Measurements from ENCODE around the gene SIN3B. TPM values are rescaled to one million over a fixed set of nuclear protein-coding genes. Genes with fewer than 3 reads are reported as not detected.

The SIN3B gene
- total RNA-seq, 2 donors from 2014 or later = 15.4 to 17.9 TPM

GRCh38 chr19:16799740-16800139, 29.5 kb upstream of the SIN3B start:
- no peak for DNase-seq (ENCODE audit: low spot score)
- H3K4me3 ChIP-seq = no peak overlapping the region
- H3K27me3 ChIP-seq = no peaks in the 10 kb centered on the region
- no peak for TF ChIP-seq CTCF (IDR thresholded peaks at IDR 0.05)
- H3K4me1 ChIP-seq = no peaks in the 10 kb centered on the region
- peaks cover 0 to 12% of the 10 kb centered on the region in 2 donors for H3K9me3 ChIP-seq
- no peak overlapping the region for H3K27ac ChIP-seq
- no peaks in the 10 kb centered on the region for H3K36me3 ChIP-seq

DNA sequence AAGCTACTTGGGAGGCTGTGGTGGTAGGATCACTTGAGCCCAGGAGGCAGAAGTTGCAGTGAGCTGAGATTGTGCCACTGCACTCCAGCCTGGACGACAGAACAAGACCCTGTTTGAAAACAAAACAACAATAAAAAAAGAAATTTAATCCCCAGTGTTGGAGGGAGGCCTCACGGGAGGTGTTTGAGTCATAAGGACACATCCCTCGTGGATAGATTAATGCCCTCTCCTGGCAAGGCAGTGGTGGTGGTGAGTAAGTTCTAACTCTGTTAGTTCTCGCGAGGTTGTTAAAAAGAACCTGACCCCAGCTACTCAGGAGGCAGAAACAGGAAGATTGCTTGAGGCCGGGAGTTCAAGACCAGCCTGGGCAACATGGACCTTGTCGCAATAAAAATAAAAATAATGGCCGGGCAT, 27.6 kb upstream of the SIN3B start:
- H3K36me3 ChIP-seq = no peaks in the 10 kb centered on the region
- H3K4me3 ChIP-seq = no peak overlapping the region
- no peak overlapping the region for H3K27ac ChIP-seq
- no peaks in the 10 kb centered on the region for H3K27me3 ChIP-seq
- no peaks in the 10 kb centered on the region for H3K9me3 ChIP-seq
- TF ChIP-seq CTCF (IDR thresholded peaks at IDR 0.05) = no peak
- DNase-seq (ENCODE audit: low spot score) = no peak
- H3K4me1 ChIP-seq = no peaks in the 10 kb centered on the region

DNA sequence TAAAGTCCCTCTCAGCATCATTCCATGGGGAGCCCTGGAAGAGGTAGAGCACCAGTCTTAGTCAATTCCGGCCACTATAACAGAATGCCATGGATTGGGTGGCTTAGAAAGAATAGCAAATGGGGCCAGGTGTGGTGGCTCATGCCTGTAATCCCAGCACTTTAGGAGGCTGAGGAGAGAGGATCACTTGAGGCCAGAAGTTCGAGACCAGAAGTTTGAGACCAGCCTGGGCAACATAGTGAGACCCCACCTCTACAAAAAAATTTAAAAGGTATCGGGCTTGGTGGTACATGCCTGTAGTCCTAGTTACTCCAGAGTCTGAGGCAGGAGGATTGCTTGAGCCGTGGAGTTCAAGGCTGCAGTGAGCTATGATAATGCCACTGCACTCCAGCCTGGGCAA, 25.0 kb upstream of the SIN3B start:
- DNase-seq (ENCODE audit: low spot score) = no peak
- Histone ChIP-seq H3K27ac (no peak overlapping the region), H3K36me3 (no peaks in the 10 kb centered on the region), H3K4me1 (no peaks in the 10 kb centered on the region), H3K27me3 (no peaks in the 10 kb centered on the region), H3K9me3 (no peaks in the 10 kb centered on the region), H3K4me3 (no peak overlapping the region)
- no peak for TF ChIP-seq CTCF (IDR thresholded peaks at IDR 0.05)

DNA sequence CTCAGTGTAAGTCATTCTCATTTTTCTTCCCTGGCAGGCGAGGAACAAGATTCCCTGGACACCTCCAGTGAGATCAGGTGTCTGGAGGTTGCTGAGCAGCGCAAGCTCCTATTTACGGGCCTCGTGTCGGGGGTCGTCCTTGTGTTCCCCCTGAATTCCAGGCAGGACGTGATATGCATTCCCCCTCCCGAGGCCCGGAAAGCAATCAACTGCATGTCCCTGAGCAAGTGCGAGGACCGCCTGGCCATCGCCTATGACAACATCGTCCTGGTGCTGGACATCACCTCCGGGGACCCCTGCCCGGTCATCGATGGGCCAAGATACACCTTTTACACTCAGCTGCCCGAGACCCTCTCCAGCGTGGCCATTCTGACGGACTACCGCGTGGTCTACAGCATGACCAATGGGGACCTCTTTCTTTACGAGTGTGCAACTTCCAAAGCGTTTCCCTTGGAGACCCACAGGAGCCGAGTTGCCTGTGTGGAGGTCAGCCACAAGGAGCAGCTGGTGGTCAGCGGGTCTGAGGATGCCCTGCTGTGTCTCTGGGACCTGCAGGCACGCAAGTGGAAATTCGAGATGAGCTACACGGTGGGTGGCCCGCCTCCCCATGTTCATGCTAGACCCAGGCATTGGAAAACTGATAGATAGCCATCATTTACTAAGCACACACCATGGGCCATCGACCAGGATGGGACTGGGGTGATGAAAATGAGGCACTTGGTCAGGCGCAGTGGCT, 21.5 kb upstream of the SIN3B start:
- Histone ChIP-seq H3K4me3 (no peak overlapping the region), H3K4me1 (no peaks in the 10 kb centered on the region), H3K9me3 (peaks cover 0 to under 1% of the 10 kb centered on the region in 2 donors), H3K27me3 (no peaks in the 10 kb centered on the region), H3K27ac (no peak overlapping the region), H3K36me3 (no peaks in the 10 kb centered on the region)
- TF ChIP-seq CTCF (IDR thresholded peaks at IDR 0.05) = no peak
- DNase-seq (ENCODE audit: low spot score) = no peak

DNA sequence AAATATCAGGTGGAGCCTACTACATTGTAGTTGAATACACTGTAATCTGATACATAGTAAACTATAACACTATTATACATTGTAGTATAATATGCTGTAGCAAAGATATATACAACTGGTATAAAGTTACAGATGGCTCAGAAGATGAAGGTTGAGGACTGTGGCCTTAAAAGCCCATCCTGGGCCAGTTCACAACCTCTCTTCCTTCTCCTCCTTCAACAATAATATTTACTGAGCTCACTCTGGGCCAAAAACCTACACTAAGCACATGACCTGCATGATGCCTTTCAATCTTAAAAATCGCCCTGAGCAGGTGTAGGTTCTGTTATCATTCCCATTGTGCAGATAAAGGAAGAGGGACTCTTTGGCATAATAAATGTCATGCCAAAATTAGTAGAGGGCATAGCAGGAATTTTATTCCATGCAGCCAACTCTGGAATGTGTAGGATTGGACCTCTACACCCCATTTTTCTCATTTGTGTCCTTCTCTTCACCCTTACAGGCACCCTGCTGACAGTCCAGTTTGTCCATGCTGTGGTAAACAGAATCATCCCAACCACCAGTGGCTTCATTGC, 14.6 kb upstream of the SIN3B start:
- Histone ChIP-seq H3K27ac (no peak overlapping the region), H3K4me3 (no peak overlapping the region), H3K36me3 (no peaks in the 10 kb centered on the region), H3K4me1 (no peaks in the 10 kb centered on the region), H3K9me3 (peaks cover 14 to 35% of the 10 kb centered on the region in 2 donors), H3K27me3 (no peaks in the 10 kb centered on the region)
- TF ChIP-seq CTCF (IDR thresholded peaks at IDR 0.05) = no peak
- no peak for DNase-seq (ENCODE audit: low spot score)
